Karpas-422 (cell line): ENCODE measurements around the gene OXSR1. TPM values are rescaled to one million over a fixed set of nuclear protein-coding genes. Genes with fewer than 3 reads are reported as not detected.
"Not testable (repeated sequence)": the region's sequence is repeated elsewhere in the genome, so short reads cannot be mapped to it uniquely, and the experiment has no call there.

Experiments
- DNase-seq: peaks from one replicate; pipeline ENCODE4 v3.0.0-alpha.2; 2015
- H2AFZ ChIP-seq: fragments of 200-600 bp; sonication (generic); 2 replicates; pipeline ENCODE4 v1.6.1; 2014; ENCODE audit warnings: antibody characterized with exemption, low read length, mixed read lengths
- H3K27ac ChIP-seq: fragments of 200-600 bp; sonication (generic); 2 replicates; pipeline ENCODE4 v1.5.1; 2014; ENCODE audit warnings: mild to moderate bottlenecking, low read length, moderate library complexity
- H3K27me3 ChIP-seq: fragments of 200-600 bp; sonication (generic); 2 replicates; pipeline ENCODE4 v1.6.1; 2014; ENCODE audit warnings: low read length, mixed read lengths
- H3K36me3 ChIP-seq: fragments of 200-600 bp; sonication (generic); 2 replicates; pipeline ENCODE4 v1.6.1; 2014; ENCODE audit warnings: low read length, mixed read lengths; ENCODE audit not compliant: insufficient read depth
- H3K4me1 ChIP-seq: fragments of 200-600 bp; sonication (generic); 2 replicates; pipeline ENCODE4 v1.6.1; 2014; ENCODE audit warnings: mild to moderate bottlenecking, low read length, mixed read lengths
- H3K4me2 ChIP-seq: fragments of 200-600 bp; sonication (generic); 2 replicates; pipeline ENCODE4 v1.6.1; 2014; ENCODE audit warnings: low read length, low read depth, mild to moderate bottlenecking; ENCODE audit not compliant: poor library complexity, severe bottlenecking
- H3K4me3 ChIP-seq: fragments of 200-600 bp; sonication (generic); 2 replicates; pipeline ENCODE4 v1.5.1; 2014; ENCODE audit warnings: mild to moderate bottlenecking, antibody characterized with exemption, low read length, mixed read lengths
- H3K79me2 ChIP-seq: fragments of 200-600 bp; sonication (generic); 2 replicates; pipeline ENCODE4 v1.6.1; 2014; ENCODE audit warnings: mild to moderate bottlenecking, low read length, mixed read lengths
- H3K9ac ChIP-seq: fragments of 200-600 bp; sonication (generic); 2 replicates; pipeline ENCODE4 v1.6.0; 2014; ENCODE audit warnings: low read length
- H3K9me2 ChIP-seq: fragments of 200-600 bp; sonication (generic), shearing (Covaris generic); replicated peaks from 2 replicates; pipeline ENCODE4 v1.6.0; 2014; ENCODE audit warnings: mild to moderate bottlenecking, low read length, moderate library complexity; ENCODE audit not compliant: insufficient read depth
- H3K9me3 ChIP-seq: fragments of 300-700, 200-600 bp; sonication (generic); 2 replicates; pipeline ENCODE4 v1.6.1; 2014; ENCODE audit warnings: low read length, mixed read lengths
- H4K20me1 ChIP-seq: fragments of 200-600 bp; sonication (generic); 2 replicates; pipeline ENCODE4 v1.6.1; 2014; ENCODE audit warnings: mild to moderate bottlenecking, antibody characterized with exemption, low read length, low read depth; ENCODE audit not compliant: insufficient read depth
- total RNA-seq: library from RNA; depleted of rRNA; stranded (reverse); fragments of >200 nt; shearing (Covaris generic); gene quantifications from 2 replicates; pipeline ENCODE4 v1.2.3, GENCODE V29; 2014; ENCODE audit warnings: low replicate concordance

The OXSR1 gene
- total RNA-seq, 1 experiment from 2014 or later = 55.3 TPM

- H2AFZ ChIP-seq, H3K9me2 ChIP-seq, DNase-seq, H3K4me2 ChIP-seq, H3K9ac ChIP-seq, H3K27ac ChIP-seq, H3K9me3 ChIP-seq, H3K4me3 ChIP-seq, H4K20me1 ChIP-seq, H3K27me3 ChIP-seq: not testable (repeated sequence)
- Histone ChIP-seq H3K79me2 (peaks cover 61% of the 10 kb centered on the region), H3K36me3 (peaks cover 43% of the 10 kb centered on the region; the same call in 1 of the 2 replicates), H3K4me1 (peaks cover 12% of the 10 kb centered on the region)
These were observed 77.5 kb downstream of the OXSR1 start for GRCh38 chr3:38242812-38243211.

GRCh38 chr3:38245930-38246329 lies 80.6 kb downstream of the OXSR1 start:
- Histone ChIP-seq H3K4me3 (no peak overlapping the region), H3K27ac (no peak overlapping the region), H3K36me3 (peaks cover 42% of the 10 kb centered on the region; the same call in 1 of the 2 replicates), H3K9me3 (no peaks in the 10 kb centered on the region), H3K4me2 (no peak overlapping the region), H3K79me2 (peaks cover 33% of the 10 kb centered on the region), H3K27me3 (no peaks in the 10 kb centered on the region), H3K9ac (no peak overlapping the region), H3K4me1 (no peaks in the 10 kb centered on the region), H3K9me2 (no peaks in the 10 kb centered on the region), H4K20me1 (no peaks in the 10 kb centered on the region), H2AFZ (no peak overlapping the region)
- no peak for DNase-seq

GRCh38 chr3:38247366-38248035 lies 82.2 kb downstream of the OXSR1 start:
- H3K9ac ChIP-seq = no peak overlapping the region
- peaks cover 54% of the 10 kb centered on the region; the same call in 1 of the 2 replicates for H3K36me3 ChIP-seq

DNA sequence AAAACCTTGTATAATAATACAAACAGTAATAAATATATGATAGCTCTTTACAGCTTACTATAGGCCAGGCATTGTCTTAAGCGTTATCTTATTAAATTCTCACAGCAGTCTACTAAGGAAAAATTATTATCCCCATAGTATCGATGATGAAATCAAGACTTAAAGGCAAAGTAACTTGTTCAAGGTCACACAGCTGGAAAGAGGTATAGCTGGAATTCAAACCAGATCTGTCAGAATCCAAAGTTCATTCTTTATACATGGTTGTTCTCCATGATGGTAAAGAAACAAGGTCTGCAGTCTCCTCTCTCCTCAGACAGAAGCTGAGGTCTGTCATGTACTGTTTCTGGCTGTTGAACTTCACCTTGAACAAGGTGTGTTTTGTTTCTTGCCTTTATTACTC lies 84.9 kb downstream of the OXSR1 start:
- no peaks in the 10 kb centered on the region for H3K9me3 ChIP-seq
- H3K36me3 ChIP-seq = peaks cover 74% of the 10 kb centered on the region; the same call in 1 of the 2 replicates
- no peak overlapping the region for H2AFZ ChIP-seq
- no peak overlapping the region for H3K4me2 ChIP-seq
- no peaks in the 10 kb centered on the region for H4K20me1 ChIP-seq
- no peak for DNase-seq
- H3K27me3 ChIP-seq = no peaks in the 10 kb centered on the region
- no peak overlapping the region for H3K4me3 ChIP-seq
- no peaks in the 10 kb centered on the region for H3K4me1 ChIP-seq
- no peak overlapping the region for H3K27ac ChIP-seq
- H3K9ac ChIP-seq = no peak overlapping the region
- 0 out of 2 replicates have a peak, but pooled peaks cover under 1% of the 10 kb centered on the region for H3K9me2 ChIP-seq
- H3K79me2 ChIP-seq = peaks cover 3% of the 10 kb centered on the region; the same call in 1 of the 2 replicates

More at GRCh38 chr3:38247366-38248035, 82.2 kb downstream of the OXSR1 start:
- Histone ChIP-seq H4K20me1 (no peaks in the 10 kb centered on the region), H3K27ac (no peak overlapping the region), H3K27me3 (no peaks in the 10 kb centered on the region), H3K79me2 (peaks cover 19% of the 10 kb centered on the region), H3K9me2 (no peaks in the 10 kb centered on the region), H3K4me2 (no peak overlapping the region), H3K4me1 (no peaks in the 10 kb centered on the region), H3K4me3 (no peak overlapping the region), H3K9me3 (no peaks in the 10 kb centered on the region), H2AFZ (no peak overlapping the region)
- DNase-seq = no peak

DNA sequence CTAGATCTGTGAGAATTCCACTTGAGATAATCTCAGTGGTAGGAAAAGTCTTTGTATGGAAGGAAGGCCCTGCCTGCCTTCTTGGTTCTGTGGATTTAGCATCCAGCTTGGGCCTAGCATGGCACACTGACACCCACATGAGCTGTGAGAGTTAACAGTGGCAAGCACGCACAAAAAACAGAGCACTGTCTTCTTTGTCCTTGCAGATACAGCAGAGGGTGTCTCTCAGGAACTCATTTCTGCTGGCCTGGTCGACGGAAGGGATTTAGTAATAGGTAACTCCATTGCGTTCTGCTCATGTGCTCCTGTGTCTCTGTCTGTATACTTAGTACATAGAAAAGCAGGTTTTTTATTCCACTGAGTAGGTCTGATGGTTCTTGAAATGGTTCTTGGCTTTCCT lies 85.9 kb downstream of the OXSR1 start:
- H3K4me1 ChIP-seq = no peaks in the 10 kb centered on the region
- H3K79me2 ChIP-seq = peaks cover 7% of the 10 kb centered on the region; the same call in 1 of the 2 replicates
- H3K9me2 ChIP-seq = 0 out of 2 replicates have a peak, but pooled peaks cover 5% of the 10 kb centered on the region
- H2AFZ ChIP-seq = no peak overlapping the region
- no peak for DNase-seq
- H3K4me3 ChIP-seq = no peak overlapping the region
- H3K36me3 ChIP-seq = peaks cover 80% of the 10 kb centered on the region; the same call in 1 of the 2 replicates
- no peak overlapping the region for H3K9ac ChIP-seq
- no peak overlapping the region for H3K27ac ChIP-seq
- no peaks in the 10 kb centered on the region for H3K9me3 ChIP-seq
- no peaks in the 10 kb centered on the region for H4K20me1 ChIP-seq
- no peak overlapping the region for H3K4me2 ChIP-seq
- no peaks in the 10 kb centered on the region for H3K27me3 ChIP-seq

DNA sequence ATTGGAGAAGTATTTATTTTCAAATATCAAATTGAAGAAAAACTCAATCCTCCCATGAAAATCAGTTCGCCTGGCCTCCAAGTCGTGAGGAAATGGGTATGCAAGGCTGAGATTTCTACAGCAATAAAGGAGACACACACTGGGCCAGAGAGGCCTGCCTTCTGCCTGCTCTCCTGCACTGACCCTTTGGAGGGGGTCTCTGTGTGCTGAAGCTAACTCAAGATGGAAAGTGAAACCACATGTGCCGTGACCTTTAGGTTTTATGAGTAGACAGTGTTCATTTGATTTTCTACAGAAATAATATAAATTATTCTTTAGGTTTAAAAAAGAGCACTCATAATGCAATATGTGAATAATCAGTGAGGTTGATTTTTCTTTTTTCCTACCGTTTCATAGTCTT lies 88.4 kb downstream of the OXSR1 start:
- H3K9ac ChIP-seq = no peak overlapping the region
- no peak overlapping the region for H3K27ac ChIP-seq
- H3K4me3 ChIP-seq = no peak overlapping the region
- no peak overlapping the region for H3K4me2 ChIP-seq
- no peaks in the 10 kb centered on the region for H3K9me3 ChIP-seq
- H3K36me3 ChIP-seq = peaks cover 69% of the 10 kb centered on the region
- H3K4me1 ChIP-seq = no peaks in the 10 kb centered on the region
- no peaks in the 10 kb centered on the region for H3K27me3 ChIP-seq
- peaks cover 18% of the 10 kb centered on the region for H3K79me2 ChIP-seq
- no peak overlapping the region for H2AFZ ChIP-seq
- no peak for DNase-seq
- no peaks in the 10 kb centered on the region for H4K20me1 ChIP-seq
- H3K9me2 ChIP-seq = 0 out of 2 replicates have a peak, but pooled peaks cover 5% of the 10 kb centered on the region

GRCh38 chr3:38254872-38255271 lies 89.5 kb downstream of the OXSR1 start:
- H3K27me3 ChIP-seq = no peaks in the 10 kb centered on the region
- H3K4me3 ChIP-seq = no peak overlapping the region
- peaks cover 63% of the 10 kb centered on the region for H3K36me3 ChIP-seq
- no peak overlapping the region for H2AFZ ChIP-seq
- peaks cover 18% of the 10 kb centered on the region for H3K79me2 ChIP-seq
- no peak for DNase-seq
- H4K20me1 ChIP-seq = no peaks in the 10 kb centered on the region
- no peak overlapping the region for H3K27ac ChIP-seq
- H3K9me3 ChIP-seq = no peaks in the 10 kb centered on the region
- H3K9me2 ChIP-seq = 0 out of 2 replicates have a peak, but pooled peaks cover 5% of the 10 kb centered on the region
- H3K4me2 ChIP-seq = no peak overlapping the region
- no peaks in the 10 kb centered on the region for H3K4me1 ChIP-seq
- no peak overlapping the region for H3K9ac ChIP-seq

- Histone ChIP-seq H3K27me3 (no peaks in the 10 kb centered on the region), H3K27ac (no peak overlapping the region), H3K4me2 (no peak overlapping the region), H3K9ac (no peak overlapping the region), H3K79me2 (peaks cover 20% of the 10 kb centered on the region), H3K9me3 (no peaks in the 10 kb centered on the region), H3K9me2 (0 out of 2 replicates have a peak, but pooled peaks cover 5% of the 10 kb centered on the region), H4K20me1 (no peaks in the 10 kb centered on the region), H3K36me3 (peaks cover 64% of the 10 kb centered on the region), H3K4me1 (no peaks in the 10 kb centered on the region), H2AFZ (no peak overlapping the region), H3K4me3 (no peak overlapping the region)
- no peak for DNase-seq
These were observed 90.3 kb downstream of the OXSR1 start for GRCh38 chr3:38255627-38256026.
